DND-41 (cell line): Measurements from ENCODE around the gene INPP5K.

Experiments
- ATAC-seq: fragments of 200-7000 bp; cut with Tn5 transposase; 3 replicates; pipeline ENCODE4 v1.9.1; 2021; ENCODE audit warnings: low read depth; ENCODE audit not compliant: insufficient read depth
- DNase-seq: peaks from one replicate; pipeline ENCODE4 v3.0.0-alpha.2; 2020
- H2AFZ ChIP-seq: 2 replicates; pipeline ENCODE4 v1.6.0; 2012; ENCODE audit warnings: low read depth, low read length
- H3K27ac ChIP-seq: 2 replicates; pipeline ENCODE4 v1.5.1; 2012; ENCODE audit warnings: low read length, inconsistent platforms
- H3K27me3 ChIP-seq: fragments of 200-600 bp; sonication (generic); 2 replicates; pipeline ENCODE4 v1.6.0; 2012; ENCODE audit warnings: low read length, mild to moderate bottlenecking, inconsistent platforms; ENCODE audit not compliant: insufficient read depth, poor library complexity
- H3K36me3 ChIP-seq: 2 replicates; pipeline ENCODE4 v1.5.1; 2012; ENCODE audit warnings: low read length, inconsistent platforms; ENCODE audit not compliant: insufficient read depth
- H3K4me1 ChIP-seq: 2 replicates; pipeline ENCODE4 v1.5.1; 2012; ENCODE audit warnings: mild to moderate bottlenecking, low read length; ENCODE audit not compliant: insufficient read depth
- H3K4me2 ChIP-seq: 2 replicates; pipeline ENCODE4 v1.6.0; 2012; ENCODE audit warnings: mild to moderate bottlenecking, moderate library complexity, low read length, inconsistent platforms; ENCODE audit not compliant: insufficient read depth
- H3K4me3 ChIP-seq, 2 experiments: fragments of 200-600 bp in 1 of 2; shearing (Covaris generic) in 1 of 2; 2 replicates each; pipeline ENCODE4 v1.5.1; 2012 to 2016; ENCODE audit warnings: inconsistent platforms in 2 of 2, low read length in 2 of 2, mild to moderate bottlenecking in 2 of 2, low read depth in 1 of 2, moderate library complexity in 1 of 2
- H3K79me2 ChIP-seq: 2 replicates; pipeline ENCODE4 v1.6.0; 2012; ENCODE audit warnings: low read length, inconsistent platforms; ENCODE audit not compliant: insufficient read depth
- H3K9ac ChIP-seq: 2 replicates; pipeline ENCODE4 v1.6.0; 2012; ENCODE audit warnings: low read depth, mild to moderate bottlenecking, inconsistent platforms, low read length, moderate library complexity
- H3K9me3 ChIP-seq: 2 replicates; pipeline ENCODE4 v1.5.1; 2012; ENCODE audit warnings: low read length, moderate library complexity, mild to moderate bottlenecking, inconsistent platforms; ENCODE audit not compliant: insufficient read depth, severe bottlenecking
- H4K20me1 ChIP-seq: 2 replicates; pipeline ENCODE4 v1.6.0; 2012; ENCODE audit warnings: low read length; ENCODE audit not compliant: insufficient read depth
- CTCF ChIP-seq: IDR thresholded peaks from 2 replicates; pipeline ENCODE4 v1.5.1; 2012; ENCODE audit warnings: borderline replicate concordance, low read length, moderate library complexity, mild to moderate bottlenecking; ENCODE audit not compliant: poor library complexity, severe bottlenecking; ENCODE audit errors: extremely low read depth
- EZH2 ChIP-seq: IDR thresholded peaks from 3 replicates; pipeline ENCODE4 v1.6.1; 2012; ENCODE audit warnings: borderline replicate concordance, low read depth, mild to moderate bottlenecking, moderate library complexity, low read length, inconsistent platforms; ENCODE audit not compliant: severe bottlenecking

INPP5K gene

GRCh38 chr17:1467258-1467657 is 49.2 kb downstream of the INPP5K start:
- Histone ChIP-seq H3K36me3 (no peaks in the 10 kb centered on the region), H3K4me1 (no peaks in the 10 kb centered on the region)
- no peak for TF ChIP-seq EZH2
- TF ChIP-seq CTCF = no peak

GRCh38 chr17:1464186-1464585 is 52.2 kb downstream of the INPP5K start:
- H3K79me2 ChIP-seq = no peaks in the 10 kb centered on the region

More at GRCh38 chr17:1467258-1467657, 49.2 kb downstream of the INPP5K start:
- no peak for DNase-seq
- H3K27me3 ChIP-seq = no peaks in the 10 kb centered on the region
- no peaks in the 10 kb centered on the region for H3K79me2 ChIP-seq
- no peaks in the 10 kb centered on the region for H3K9me3 ChIP-seq
- ATAC-seq = no peak
- H3K4me2 ChIP-seq = no peak overlapping the region
- no peak overlapping the region for H3K27ac ChIP-seq
- no peak overlapping the region for H2AFZ ChIP-seq
- 0 out of 2 replicates have a peak, but pooled peaks cover 7% of the 10 kb centered on the region for H4K20me1 ChIP-seq
- H3K9ac ChIP-seq = no peak overlapping the region
- H3K4me3 ChIP-seq = no peak overlapping the region

GRCh38 chr17:1462164-1463112 is 54.0 kb downstream of the INPP5K start:
- H3K27me3 ChIP-seq = peaks cover 4% of the 10 kb centered on the region
- no peak for DNase-seq

More at GRCh38 chr17:1464186-1464585, 52.2 kb downstream of the INPP5K start:
- TF ChIP-seq CTCF (no peak), EZH2 (no peak)
- no peak for ATAC-seq
- H3K27ac ChIP-seq = no peak overlapping the region
- peaks cover 4% of the 10 kb centered on the region for H3K27me3 ChIP-seq
- H3K36me3 ChIP-seq = no peaks in the 10 kb centered on the region
- no peaks in the 10 kb centered on the region for H3K9me3 ChIP-seq
- H3K4me3 ChIP-seq = no peak overlapping the region
- DNase-seq = no peak
- no peak overlapping the region for H2AFZ ChIP-seq
- no peak overlapping the region for H3K9ac ChIP-seq
- H3K4me1 ChIP-seq = no peaks in the 10 kb centered on the region
- H4K20me1 ChIP-seq = peaks cover 14% of the 10 kb centered on the region; the same call in 1 of the 2 replicates
- no peak overlapping the region for H3K4me2 ChIP-seq

More at GRCh38 chr17:1462164-1463112, 54.0 kb downstream of the INPP5K start:
- Histone ChIP-seq H3K9ac (no peak overlapping the region), H3K79me2 (no peaks in the 10 kb centered on the region), H4K20me1 (peaks cover 14% of the 10 kb centered on the region; the same call in 1 of the 2 replicates), H3K4me1 (no peaks in the 10 kb centered on the region), H3K9me3 (no peaks in the 10 kb centered on the region), H3K4me3 (no peak overlapping the region), H3K4me2 (no peak overlapping the region), H2AFZ (no peak overlapping the region), H3K27ac (no peak overlapping the region), H3K36me3 (no peaks in the 10 kb centered on the region)
- ATAC-seq = no peak
- TF ChIP-seq CTCF (no peak), EZH2 (no peak)
